Ovary (tissue), 3 donors: ENCODE data around the gene RAB14.

Experiments used
- EP300 ChIP-seq: sonication (generic); formaldehyde crosslinking; IDR thresholded peaks from one replicate; pipeline ENCODE4 v1.6.1; 2017; ENCODE audit warnings: antibody characterized with exemption
- POLR2A ChIP-seq: fragments of 450-650 bp; IDR thresholded peaks from one replicate; pipeline ENCODE4 v1.6.1; 2017; ENCODE audit warnings: antibody characterized with exemption, mild to moderate bottlenecking, moderate library complexity
- TF ChIP-seq, protein P1 (sequence below), 3 donors: fragments of 450-650 bp in 2 of 3; fragments of 200-600 bp in 1 of 3; IDR thresholded peaks; one replicate each; pipeline versions ENCODE4 v1.5.1 to v1.8.0; 2016 to 2022; ENCODE audit warnings: antibody characterized with exemption in 3 of 3, mild to moderate bottlenecking in 1 of 3
- donor health status: DM: no; HTN: no; CAD: no.

- TF ChIP-seq, protein P1, sequence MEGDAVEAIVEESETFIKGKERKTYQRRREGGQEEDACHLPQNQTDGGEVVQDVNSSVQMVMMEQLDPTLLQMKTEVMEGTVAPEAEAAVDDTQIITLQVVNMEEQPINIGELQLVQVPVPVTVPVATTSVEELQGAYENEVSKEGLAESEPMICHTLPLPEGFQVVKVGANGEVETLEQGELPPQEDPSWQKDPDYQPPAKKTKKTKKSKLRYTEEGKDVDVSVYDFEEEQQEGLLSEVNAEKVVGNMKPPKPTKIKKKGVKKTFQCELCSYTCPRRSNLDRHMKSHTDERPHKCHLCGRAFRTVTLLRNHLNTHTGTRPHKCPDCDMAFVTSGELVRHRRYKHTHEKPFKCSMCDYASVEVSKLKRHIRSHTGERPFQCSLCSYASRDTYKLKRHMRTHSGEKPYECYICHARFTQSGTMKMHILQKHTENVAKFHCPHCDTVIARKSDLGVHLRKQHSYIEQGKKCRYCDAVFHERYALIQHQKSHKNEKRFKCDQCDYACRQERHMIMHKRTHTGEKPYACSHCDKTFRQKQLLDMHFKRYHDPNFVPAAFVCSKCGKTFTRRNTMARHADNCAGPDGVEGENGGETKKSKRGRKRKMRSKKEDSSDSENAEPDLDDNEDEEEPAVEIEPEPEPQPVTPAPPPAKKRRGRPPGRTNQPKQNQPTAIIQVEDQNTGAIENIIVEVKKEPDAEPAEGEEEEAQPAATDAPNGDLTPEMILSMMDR (IDR thresholded peaks at IDR 0.05), result no peak
- TF ChIP-seq EP300, result no peak
- TF ChIP-seq POLR2A, result no peak
Observed at GRCh38 chr9:121143771-121144170, 57.9 kb downstream of the RAB14 start.
